GM12872 (cell line): ENCODE measurements around the gene GIMAP6.

Experiments
- TF ChIP-seq, protein P1 (sequence below): IDR thresholded peaks from 3 replicates; pipeline ENCODE4 v1.5.1; 2011; ENCODE audit warnings: low read depth, mild to moderate bottlenecking, low read length, moderate library complexity; ENCODE audit not compliant: insufficient read depth

The GIMAP6 gene

DNA sequence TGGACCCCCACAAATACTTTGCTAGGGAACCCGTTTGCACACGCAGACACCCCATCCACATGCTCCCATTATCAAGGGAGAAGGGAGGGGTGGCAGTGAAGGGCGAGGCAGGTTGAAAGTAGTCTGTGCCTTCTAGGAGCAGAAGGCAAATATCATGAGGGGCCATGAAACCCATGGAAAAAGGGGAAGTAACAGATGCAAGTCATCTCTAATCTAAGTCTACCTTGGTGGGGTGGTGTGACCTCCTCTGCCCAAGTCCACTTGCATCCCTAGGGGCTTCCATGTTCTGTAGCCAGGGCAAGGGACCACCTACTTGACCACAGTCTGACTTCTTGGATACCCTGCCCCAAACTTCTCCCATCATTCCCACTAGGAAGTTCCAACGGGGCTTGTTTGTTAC is 5.5 kb downstream of the GIMAP6 start:
- TF ChIP-seq, protein P1, sequence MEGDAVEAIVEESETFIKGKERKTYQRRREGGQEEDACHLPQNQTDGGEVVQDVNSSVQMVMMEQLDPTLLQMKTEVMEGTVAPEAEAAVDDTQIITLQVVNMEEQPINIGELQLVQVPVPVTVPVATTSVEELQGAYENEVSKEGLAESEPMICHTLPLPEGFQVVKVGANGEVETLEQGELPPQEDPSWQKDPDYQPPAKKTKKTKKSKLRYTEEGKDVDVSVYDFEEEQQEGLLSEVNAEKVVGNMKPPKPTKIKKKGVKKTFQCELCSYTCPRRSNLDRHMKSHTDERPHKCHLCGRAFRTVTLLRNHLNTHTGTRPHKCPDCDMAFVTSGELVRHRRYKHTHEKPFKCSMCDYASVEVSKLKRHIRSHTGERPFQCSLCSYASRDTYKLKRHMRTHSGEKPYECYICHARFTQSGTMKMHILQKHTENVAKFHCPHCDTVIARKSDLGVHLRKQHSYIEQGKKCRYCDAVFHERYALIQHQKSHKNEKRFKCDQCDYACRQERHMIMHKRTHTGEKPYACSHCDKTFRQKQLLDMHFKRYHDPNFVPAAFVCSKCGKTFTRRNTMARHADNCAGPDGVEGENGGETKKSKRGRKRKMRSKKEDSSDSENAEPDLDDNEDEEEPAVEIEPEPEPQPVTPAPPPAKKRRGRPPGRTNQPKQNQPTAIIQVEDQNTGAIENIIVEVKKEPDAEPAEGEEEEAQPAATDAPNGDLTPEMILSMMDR = no peak

DNA sequence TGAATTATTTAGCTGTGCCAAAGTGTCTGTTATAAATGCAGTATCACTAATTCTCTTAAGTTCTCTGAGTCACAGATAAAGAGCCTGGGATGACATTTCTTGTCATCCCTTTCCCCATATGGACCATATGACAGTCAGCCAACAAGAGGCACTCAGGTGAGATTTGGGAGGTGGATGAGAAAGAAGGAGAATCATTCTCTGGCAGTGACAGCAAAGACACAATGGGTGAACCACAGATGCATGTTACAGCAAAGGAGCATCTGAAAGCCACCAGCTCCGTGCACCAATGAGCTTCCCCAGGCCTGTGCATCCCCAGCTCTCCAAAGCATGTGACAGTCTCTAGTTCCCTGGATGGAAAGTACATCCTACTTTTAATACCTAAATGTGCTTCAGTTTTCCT is 10.8 kb downstream of the GIMAP6 start:
- TF ChIP-seq, protein P1 = no peak

GRCh38 chr7:150620617-150621371 is 11.4 kb downstream of the GIMAP6 start:
- TF ChIP-seq, protein P1 = no peak

- TF ChIP-seq, protein P1 = no peak
These were observed 12.1 kb downstream of the GIMAP6 start for GRCh38 chr7:150620061-150620460.

DNA sequence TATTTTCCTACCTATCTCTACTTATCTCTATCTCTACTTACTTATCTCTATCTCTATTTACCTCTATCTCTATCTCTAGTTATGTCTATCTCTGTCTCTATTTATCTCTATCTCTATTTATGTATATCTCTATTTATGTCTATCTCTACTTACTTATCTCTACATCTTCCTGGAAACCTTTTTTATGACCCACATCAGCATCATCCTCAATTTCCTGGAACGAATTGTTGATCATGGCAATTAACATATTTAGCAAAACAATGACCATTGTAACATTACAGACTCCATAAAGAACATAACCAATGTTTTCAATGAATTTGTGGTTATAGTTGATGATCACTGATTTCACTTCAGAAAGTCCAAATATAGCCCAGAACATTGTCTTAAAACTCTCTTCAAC is 18.3 kb downstream of the GIMAP6 start:
- TF ChIP-seq, protein P1 = no peak

- TF ChIP-seq, protein P1 = no peak
These were observed 19.3 kb downstream of the GIMAP6 start for GRCh38 chr7:150612925-150613324.

GRCh38 chr7:150610233-150610632 is 22.0 kb downstream of the GIMAP6 start:
- TF ChIP-seq, protein P1 = no peak
